Measurements from ENCODE around the gene TAX1BP1.

DNA sequence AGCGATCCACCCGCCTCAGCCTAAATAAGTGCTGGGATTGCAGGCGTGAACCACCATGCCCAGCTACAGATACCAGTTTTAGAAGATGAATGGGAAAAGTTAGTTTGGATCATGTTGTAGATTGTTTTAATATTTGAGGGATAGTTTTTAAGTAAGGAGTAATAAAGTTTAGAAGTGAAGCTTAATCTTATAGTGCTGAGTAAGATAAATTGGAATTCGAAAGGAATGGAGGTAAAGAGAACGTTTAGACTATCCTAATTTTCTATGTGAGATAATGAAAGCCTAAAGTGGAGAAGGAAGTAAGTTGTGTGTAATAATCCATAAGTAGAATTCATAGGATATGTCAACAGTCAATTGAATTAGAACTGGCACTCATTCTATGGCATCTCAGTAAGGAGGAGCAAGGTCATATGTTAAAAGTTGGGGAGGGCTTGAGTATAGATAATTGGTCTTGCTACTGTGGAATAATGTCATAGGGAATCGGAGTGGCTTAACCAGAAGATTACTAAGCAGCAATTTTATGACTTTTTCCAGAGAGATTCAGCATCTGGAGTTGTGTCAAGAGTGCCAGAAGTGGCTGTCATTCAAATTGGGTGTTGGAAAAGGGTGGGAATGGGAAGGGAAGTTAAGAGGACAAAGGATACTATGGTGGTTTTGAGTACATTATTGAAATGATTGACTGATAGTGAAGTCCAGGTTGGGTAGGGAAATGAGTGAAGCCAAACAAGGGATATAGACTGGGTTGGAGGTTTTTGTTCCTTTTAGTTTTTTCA, 12.1 kb downstream of the TAX1BP1 start:
- TF ChIP-seq, protein P1, sequence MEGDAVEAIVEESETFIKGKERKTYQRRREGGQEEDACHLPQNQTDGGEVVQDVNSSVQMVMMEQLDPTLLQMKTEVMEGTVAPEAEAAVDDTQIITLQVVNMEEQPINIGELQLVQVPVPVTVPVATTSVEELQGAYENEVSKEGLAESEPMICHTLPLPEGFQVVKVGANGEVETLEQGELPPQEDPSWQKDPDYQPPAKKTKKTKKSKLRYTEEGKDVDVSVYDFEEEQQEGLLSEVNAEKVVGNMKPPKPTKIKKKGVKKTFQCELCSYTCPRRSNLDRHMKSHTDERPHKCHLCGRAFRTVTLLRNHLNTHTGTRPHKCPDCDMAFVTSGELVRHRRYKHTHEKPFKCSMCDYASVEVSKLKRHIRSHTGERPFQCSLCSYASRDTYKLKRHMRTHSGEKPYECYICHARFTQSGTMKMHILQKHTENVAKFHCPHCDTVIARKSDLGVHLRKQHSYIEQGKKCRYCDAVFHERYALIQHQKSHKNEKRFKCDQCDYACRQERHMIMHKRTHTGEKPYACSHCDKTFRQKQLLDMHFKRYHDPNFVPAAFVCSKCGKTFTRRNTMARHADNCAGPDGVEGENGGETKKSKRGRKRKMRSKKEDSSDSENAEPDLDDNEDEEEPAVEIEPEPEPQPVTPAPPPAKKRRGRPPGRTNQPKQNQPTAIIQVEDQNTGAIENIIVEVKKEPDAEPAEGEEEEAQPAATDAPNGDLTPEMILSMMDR (IDR thresholded peaks at IDR 0.05; ENCODE audit: borderline replicate concordance, extremely low read depth, low read length, poor library complexity, severe bottlenecking), result no peak
- TF ChIP-seq EZH2 (IDR thresholded peaks at IDR 0.05; ENCODE audit: borderline replicate concordance, low read depth, low read length, severe bottlenecking), result no peak

All from DND-41 (cell line).